Activated gamma-delta T cell treated with anti-CD3 and anti-CD28 coated beads, Interleukin-2, amount 50 U/mL, for 16 hours (primary cell): Measurements from ENCODE around the gene RALB.
"Not testable (repeated sequence)": the region's sequence is repeated elsewhere in the genome, so short reads cannot be mapped to it uniquely, and the experiment has no call there.

Source experiments
- DNase-seq: peaks from one replicate; pipeline ENCODE4 v3.0.0-alpha.2; 2020; ENCODE audit warnings: low read depth

Gene RALB

GRCh38 chr2:120243211-120243610 lies 9.4 kb upstream of the RALB start:
- DNase-seq = no peak

GRCh38 chr2:120243875-120244553 lies 8.6 kb upstream of the RALB start:
- DNase-seq = no peak

GRCh38 chr2:120244656-120245519 lies 7.8 kb upstream of the RALB start:
- no peak for DNase-seq

- DNase-seq = no peak
These were observed 6.9 kb upstream of the RALB start for GRCh38 chr2:120245520-120246332.

GRCh38 chr2:120246546-120247300 lies 5.9 kb upstream of the RALB start:
- DNase-seq = no peak

- DNase-seq = no peak
These were observed 4.8 kb upstream of the RALB start for GRCh38 chr2:120247851-120248250.

- DNase-seq = no peak
These were observed 2.0 kb upstream of the RALB start for GRCh38 chr2:120250640-120251039.

- no peak for DNase-seq
These were observed 1.6 kb upstream of the RALB start for GRCh38 chr2:120251078-120251477.

- no peak for DNase-seq
These were observed 800 bp upstream of the RALB start for GRCh38 chr2:120251880-120252224.

GRCh38 chr2:120253021-120253882 lies 600 bp downstream of the RALB start:
- DNase-seq = peak; percentile 7

GRCh38 chr2:120254178-120254577 lies 1.5 kb downstream of the RALB start:
- no peak for DNase-seq

GRCh38 chr2:120255071-120255470 lies 2.4 kb downstream of the RALB start:
- DNase-seq = no peak

- DNase-seq = no peak
These were observed 3.5 kb downstream of the RALB start for GRCh38 chr2:120255986-120256650.

GRCh38 chr2:120256651-120257000 lies 4.0 kb downstream of the RALB start:
- DNase-seq = no peak

GRCh38 chr2:120257522-120257921 lies 4.9 kb downstream of the RALB start:
- no peak for DNase-seq

- no peak for DNase-seq
These were observed 5.5 kb downstream of the RALB start for GRCh38 chr2:120258196-120258595.

- DNase-seq = not testable (repeated sequence)
These were observed 7.3 kb downstream of the RALB start for GRCh38 chr2:120259939-120260338.

GRCh38 chr2:120260736-120261135 lies 8.1 kb downstream of the RALB start:
- no peak for DNase-seq

GRCh38 chr2:120261387-120262006 lies 8.8 kb downstream of the RALB start:
- no peak for DNase-seq

- no peak for DNase-seq
These were observed 9.5 kb downstream of the RALB start for GRCh38 chr2:120262150-120262549.
